MM.1S (cell line): ENCODE data around the gene LIMCH1.

ENCODE experiments used
- DNase-seq: peaks from one replicate; pipeline ENCODE4 v3.0.0-alpha.2; 2015
- H2AFZ ChIP-seq: fragments of 300-600 bp; sonication (generic); 2 replicates; pipeline ENCODE4 v1.6.0; 2016; ENCODE audit warnings: antibody characterized with exemption, low read length
- H3F3A ChIP-seq: fragments of 300-600 bp; sonication (generic); 2 replicates; pipeline ENCODE4 v1.6.1; 2016; ENCODE audit warnings: mild to moderate bottlenecking, antibody characterized with exemption, low read length, moderate library complexity, mixed read lengths; ENCODE audit not compliant: insufficient read depth
- H3K27ac ChIP-seq: fragments of 300-600 bp; sonication (generic); 2 replicates; pipeline ENCODE4 v1.5.1; 2016; ENCODE audit warnings: mild to moderate bottlenecking, low read length
- H3K27me3 ChIP-seq: fragments of 300-600 bp; sonication (generic); replicated peaks from 2 replicates; pipeline ENCODE4 v1.6.0; 2016; ENCODE audit warnings: low read length; ENCODE audit not compliant: insufficient read depth
- H3K36me3 ChIP-seq: fragments of 300-600 bp; sonication (generic); replicated peaks from 2 replicates; pipeline ENCODE4 v1.6.1; 2016; ENCODE audit warnings: mild to moderate bottlenecking, low read length, mixed read lengths; ENCODE audit not compliant: insufficient read depth
- H3K4me1 ChIP-seq: fragments of 300-600 bp; sonication (generic); 2 replicates; pipeline ENCODE4 v1.6.1; 2016; ENCODE audit warnings: low read length, mixed read lengths
- H3K4me2 ChIP-seq: fragments of 300-600 bp; sonication (generic); 2 replicates; pipeline ENCODE4 v1.6.0; 2016; ENCODE audit warnings: low read depth, low read length
- H3K4me3 ChIP-seq: fragments of 300-600 bp; sonication (generic); 2 replicates; pipeline ENCODE4 v1.5.1; 2016; ENCODE audit warnings: low read length, mixed read lengths
- H3K79me2 ChIP-seq: fragments of 300-600 bp; sonication (generic); 2 replicates; pipeline ENCODE4 v1.6.1; 2016; ENCODE audit warnings: mixed run types, low read length, mixed read lengths
- H3K9ac ChIP-seq: fragments of 300-600 bp; sonication (generic); 2 replicates; pipeline ENCODE4 v1.6.1; 2016; ENCODE audit warnings: low read length, mixed read lengths
- H3K9me2 ChIP-seq: fragments of 300-600 bp; sonication (generic); replicated peaks from 2 replicates; pipeline ENCODE4 v1.6.1; 2016; ENCODE audit warnings: mild to moderate bottlenecking, low read length, mixed read lengths; ENCODE audit not compliant: insufficient read depth
- H3K9me3 ChIP-seq: fragments of 300-600 bp; sonication (generic); replicated peaks from 2 replicates; pipeline ENCODE4 v1.6.1; 2016; ENCODE audit warnings: mild to moderate bottlenecking, low read length, mixed read lengths; ENCODE audit not compliant: insufficient read depth
- H4K20me1 ChIP-seq: fragments of 300-600 bp; sonication (generic); 2 replicates; pipeline ENCODE4 v1.6.1; 2016; ENCODE audit warnings: mild to moderate bottlenecking, low read length, moderate library complexity, mixed read lengths; ENCODE audit not compliant: insufficient read depth
- EZH2 ChIP-seq: fragments of 300-600 bp; sonication (generic); optimal IDR thresholded peaks from 2 replicates; pipeline ENCODE3; 2017; ENCODE audit warnings: low read depth, mild to moderate bottlenecking, antibody characterized with exemption, low read length, mixed read lengths
- EZH2phosphoT487 ChIP-seq: fragments of 300-600 bp; sonication (generic); IDR thresholded peaks from 2 replicates; pipeline ENCODE4 v1.6.1; 2018; ENCODE audit warnings: antibody characterized with exemption, low read length
- TF ChIP-seq, protein P1 (sequence below): fragments of 300-600 bp; sonication (generic); IDR thresholded peaks from 2 replicates; pipeline ENCODE4 v1.5.1; 2016; ENCODE audit warnings: antibody characterized with exemption, low read length, mixed read lengths

LIMCH1 gene

DNA sequence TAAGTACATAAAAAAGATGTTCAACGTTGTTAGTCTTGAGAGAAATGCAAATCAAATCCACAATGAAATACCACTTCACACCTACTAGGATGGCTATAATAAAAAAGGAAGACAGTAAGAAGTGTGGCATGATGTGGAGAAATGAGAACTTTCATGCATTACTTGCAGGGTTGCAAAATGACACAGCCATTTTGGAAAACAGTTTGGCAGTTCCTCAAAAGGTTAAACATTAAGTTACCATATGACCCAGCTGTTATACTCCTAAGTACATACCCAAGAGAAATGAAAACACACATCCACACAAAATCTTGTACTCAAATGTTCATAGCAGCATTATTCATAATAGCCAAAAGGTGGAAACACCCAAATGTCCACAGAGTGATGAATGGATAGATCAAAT is 25.8 kb upstream of the LIMCH1 start:
- Histone ChIP-seq H3K4me1 (no peaks in the 10 kb centered on the region), H3K9me3 (no peaks in the 10 kb centered on the region), H2AFZ (no peak overlapping the region), H3K79me2 (no peaks in the 10 kb centered on the region), H3F3A (no peaks in the 10 kb centered on the region), H3K9me2 (no peaks in the 10 kb centered on the region), H3K27me3 (no peaks in the 10 kb centered on the region), H3K9ac (no peak overlapping the region), H3K36me3 (no peaks in the 10 kb centered on the region), H3K4me3 (no peak overlapping the region), H3K4me2 (no peak overlapping the region), H3K27ac (no peak overlapping the region), H4K20me1 (no peaks in the 10 kb centered on the region)
- TF ChIP-seq EZH2phosphoT487 (no peak), EZH2 (no peak)
- TF ChIP-seq, protein P1, sequence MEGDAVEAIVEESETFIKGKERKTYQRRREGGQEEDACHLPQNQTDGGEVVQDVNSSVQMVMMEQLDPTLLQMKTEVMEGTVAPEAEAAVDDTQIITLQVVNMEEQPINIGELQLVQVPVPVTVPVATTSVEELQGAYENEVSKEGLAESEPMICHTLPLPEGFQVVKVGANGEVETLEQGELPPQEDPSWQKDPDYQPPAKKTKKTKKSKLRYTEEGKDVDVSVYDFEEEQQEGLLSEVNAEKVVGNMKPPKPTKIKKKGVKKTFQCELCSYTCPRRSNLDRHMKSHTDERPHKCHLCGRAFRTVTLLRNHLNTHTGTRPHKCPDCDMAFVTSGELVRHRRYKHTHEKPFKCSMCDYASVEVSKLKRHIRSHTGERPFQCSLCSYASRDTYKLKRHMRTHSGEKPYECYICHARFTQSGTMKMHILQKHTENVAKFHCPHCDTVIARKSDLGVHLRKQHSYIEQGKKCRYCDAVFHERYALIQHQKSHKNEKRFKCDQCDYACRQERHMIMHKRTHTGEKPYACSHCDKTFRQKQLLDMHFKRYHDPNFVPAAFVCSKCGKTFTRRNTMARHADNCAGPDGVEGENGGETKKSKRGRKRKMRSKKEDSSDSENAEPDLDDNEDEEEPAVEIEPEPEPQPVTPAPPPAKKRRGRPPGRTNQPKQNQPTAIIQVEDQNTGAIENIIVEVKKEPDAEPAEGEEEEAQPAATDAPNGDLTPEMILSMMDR: no peak
- DNase-seq: no peak

GRCh38 chr4:41512596-41512995 is 25.4 kb upstream of the LIMCH1 start:
- H2AFZ ChIP-seq: no peak overlapping the region
- no peaks in the 10 kb centered on the region for H4K20me1 ChIP-seq
- H3K27ac ChIP-seq: no peak overlapping the region
- no peaks in the 10 kb centered on the region for H3K79me2 ChIP-seq
- H3K36me3 ChIP-seq: no peaks in the 10 kb centered on the region
- H3K4me3 ChIP-seq: no peak overlapping the region
- no peaks in the 10 kb centered on the region for H3K4me1 ChIP-seq
- no peak overlapping the region for H3K4me2 ChIP-seq
- no peaks in the 10 kb centered on the region for H3F3A ChIP-seq
- H3K9ac ChIP-seq: no peak overlapping the region
- DNase-seq: no peak
- no peaks in the 10 kb centered on the region for H3K27me3 ChIP-seq
- H3K9me2 ChIP-seq: no peaks in the 10 kb centered on the region
- no peaks in the 10 kb centered on the region for H3K9me3 ChIP-seq
- TF ChIP-seq EZH2 (no peak), EZH2phosphoT487 (no peak)
- TF ChIP-seq, protein P1: no peak

DNA sequence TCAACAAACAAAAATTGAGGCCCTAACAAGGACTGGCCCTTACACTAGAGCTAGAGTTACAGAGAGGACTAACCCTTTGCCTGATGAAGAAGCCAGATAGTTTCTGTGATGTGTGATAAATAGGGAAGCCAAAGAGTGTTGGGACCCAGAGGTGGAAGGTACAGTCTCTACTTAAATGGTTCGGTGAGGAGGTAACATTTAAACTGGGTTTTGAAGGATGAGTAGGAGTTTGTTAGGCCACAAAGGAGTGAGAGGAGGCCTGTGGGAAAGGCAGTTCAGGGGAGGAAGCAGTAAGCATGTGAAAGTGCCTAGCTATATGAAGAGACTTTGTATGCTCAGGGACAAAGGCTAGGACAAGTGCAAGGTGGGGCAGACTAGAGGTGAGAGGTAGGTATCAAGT is 23.8 kb upstream of the LIMCH1 start:
- Histone ChIP-seq H3K4me2 (no peak overlapping the region), H3K9me2 (no peaks in the 10 kb centered on the region), H3K9ac (no peak overlapping the region), H3K27me3 (no peaks in the 10 kb centered on the region), H2AFZ (no peak overlapping the region), H3K9me3 (no peaks in the 10 kb centered on the region), H3K36me3 (no peaks in the 10 kb centered on the region), H4K20me1 (no peaks in the 10 kb centered on the region), H3F3A (no peaks in the 10 kb centered on the region), H3K27ac (no peak overlapping the region), H3K4me3 (no peak overlapping the region), H3K4me1 (no peaks in the 10 kb centered on the region), H3K79me2 (no peaks in the 10 kb centered on the region)
- DNase-seq: no peak
- TF ChIP-seq EZH2 (no peak), EZH2phosphoT487 (no peak)
- TF ChIP-seq, protein P1: no peak
